GM19193 (cell line): Measurements from ENCODE around the gene UBE2S.
A peak's percentile ranks its signal among the peaks of the same experiment; 100 is the strongest.

Experiments
- POLR2A ChIP-seq: IDR thresholded peaks from 4 replicates; pipeline ENCODE4 v1.6.1; 2011; ENCODE audit not compliant: insufficient read depth, insufficient read length; ENCODE audit errors: extremely low read depth

UBE2S gene

GRCh38 chr19:55391702-55392615 lies 15.6 kb downstream of the UBE2S start:
- TF ChIP-seq POLR2A: no peak

GRCh38 chr19:55391191-55391670 lies 16.4 kb downstream of the UBE2S start:
- TF ChIP-seq POLR2A: no peak

- TF ChIP-seq POLR2A: peak; percentile 25
Observed at GRCh38 chr19:55390461-55390880, 17.1 kb downstream of the UBE2S start.

GRCh38 chr19:55389386-55390317 lies 17.9 kb downstream of the UBE2S start:
- TF ChIP-seq POLR2A: peak; percentile 27

- no peak for TF ChIP-seq POLR2A
Observed at GRCh38 chr19:55387736-55388497, 19.7 kb downstream of the UBE2S start.

GRCh38 chr19:55386493-55386971 lies 21.1 kb downstream of the UBE2S start:
- no peak for TF ChIP-seq POLR2A

- TF ChIP-seq POLR2A: peak; percentile 100
Observed at GRCh38 chr19:55385724-55386492, 21.7 kb downstream of the UBE2S start, which contains the start of gene RPL28. RPL28 (plus strand) TSS chr19:55385932; CDS start chr19:55386358, 426 bp downstream.

- TF ChIP-seq POLR2A: no peak
Observed at GRCh38 chr19:55384920-55385723, 22.5 kb downstream of the UBE2S start.

- TF ChIP-seq POLR2A: no peak
Observed at GRCh38 chr19:55384131-55384919, 23.3 kb downstream of the UBE2S start, which contains the start of gene TMEM238. TMEM238 (minus strand) TSS chr19:55384292; CDS start chr19:55384259, 33 bp downstream.

GRCh38 chr19:55383279-55384130 lies 24.1 kb downstream of the UBE2S start:
- peak; percentile 55 for TF ChIP-seq POLR2A

- TF ChIP-seq POLR2A: no peak
Observed at GRCh38 chr19:55382522-55383054, 25.0 kb downstream of the UBE2S start.
